ENCODE results near the gene KMT5C.

- TF ChIP-seq CTCF (conservative IDR thresholded peaks at IDR 0.05; ENCODE audit: low read depth in 2 of 2) (no peak), POLR2AphosphoS5 (IDR thresholded peaks at IDR 0.05; ENCODE audit: low read depth) (no peak), EZH2phosphoT487 (IDR thresholded peaks at IDR 0.05; ENCODE audit: unreplicated experiment) (no peak), CREB1 (CRISPR knock-in tag; IDR thresholded peaks at IDR 0.05; ENCODE audit: low read depth) (no peak), REST (IDR thresholded peaks at IDR 0.05; ENCODE audit: unreplicated experiment) (no peak), EZH2 (IDR thresholded peaks at IDR 0.05; ENCODE audit: low read depth, unreplicated experiment) (no peak), JUNB (IDR thresholded peaks at IDR 0.05; ENCODE audit: unreplicated experiment) (no peak), ZNF114 (CRISPR knock-in tag; IDR thresholded peaks at IDR 0.05) (no peak), NANOG (IDR thresholded peaks at IDR 0.05; ENCODE audit: borderline replicate concordance) (no peak)
- TF ChIP-seq, protein P1, sequence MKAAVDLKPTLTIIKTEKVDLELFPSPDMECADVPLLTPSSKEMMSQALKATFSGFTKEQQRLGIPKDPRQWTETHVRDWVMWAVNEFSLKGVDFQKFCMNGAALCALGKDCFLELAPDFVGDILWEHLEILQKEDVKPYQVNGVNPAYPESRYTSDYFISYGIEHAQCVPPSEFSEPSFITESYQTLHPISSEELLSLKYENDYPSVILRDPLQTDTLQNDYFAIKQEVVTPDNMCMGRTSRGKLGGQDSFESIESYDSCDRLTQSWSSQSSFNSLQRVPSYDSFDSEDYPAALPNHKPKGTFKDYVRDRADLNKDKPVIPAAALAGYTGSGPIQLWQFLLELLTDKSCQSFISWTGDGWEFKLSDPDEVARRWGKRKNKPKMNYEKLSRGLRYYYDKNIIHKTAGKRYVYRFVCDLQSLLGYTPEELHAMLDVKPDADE (IDR thresholded peaks at IDR 0.05): no peak
- TF ChIP-seq, protein P2, sequence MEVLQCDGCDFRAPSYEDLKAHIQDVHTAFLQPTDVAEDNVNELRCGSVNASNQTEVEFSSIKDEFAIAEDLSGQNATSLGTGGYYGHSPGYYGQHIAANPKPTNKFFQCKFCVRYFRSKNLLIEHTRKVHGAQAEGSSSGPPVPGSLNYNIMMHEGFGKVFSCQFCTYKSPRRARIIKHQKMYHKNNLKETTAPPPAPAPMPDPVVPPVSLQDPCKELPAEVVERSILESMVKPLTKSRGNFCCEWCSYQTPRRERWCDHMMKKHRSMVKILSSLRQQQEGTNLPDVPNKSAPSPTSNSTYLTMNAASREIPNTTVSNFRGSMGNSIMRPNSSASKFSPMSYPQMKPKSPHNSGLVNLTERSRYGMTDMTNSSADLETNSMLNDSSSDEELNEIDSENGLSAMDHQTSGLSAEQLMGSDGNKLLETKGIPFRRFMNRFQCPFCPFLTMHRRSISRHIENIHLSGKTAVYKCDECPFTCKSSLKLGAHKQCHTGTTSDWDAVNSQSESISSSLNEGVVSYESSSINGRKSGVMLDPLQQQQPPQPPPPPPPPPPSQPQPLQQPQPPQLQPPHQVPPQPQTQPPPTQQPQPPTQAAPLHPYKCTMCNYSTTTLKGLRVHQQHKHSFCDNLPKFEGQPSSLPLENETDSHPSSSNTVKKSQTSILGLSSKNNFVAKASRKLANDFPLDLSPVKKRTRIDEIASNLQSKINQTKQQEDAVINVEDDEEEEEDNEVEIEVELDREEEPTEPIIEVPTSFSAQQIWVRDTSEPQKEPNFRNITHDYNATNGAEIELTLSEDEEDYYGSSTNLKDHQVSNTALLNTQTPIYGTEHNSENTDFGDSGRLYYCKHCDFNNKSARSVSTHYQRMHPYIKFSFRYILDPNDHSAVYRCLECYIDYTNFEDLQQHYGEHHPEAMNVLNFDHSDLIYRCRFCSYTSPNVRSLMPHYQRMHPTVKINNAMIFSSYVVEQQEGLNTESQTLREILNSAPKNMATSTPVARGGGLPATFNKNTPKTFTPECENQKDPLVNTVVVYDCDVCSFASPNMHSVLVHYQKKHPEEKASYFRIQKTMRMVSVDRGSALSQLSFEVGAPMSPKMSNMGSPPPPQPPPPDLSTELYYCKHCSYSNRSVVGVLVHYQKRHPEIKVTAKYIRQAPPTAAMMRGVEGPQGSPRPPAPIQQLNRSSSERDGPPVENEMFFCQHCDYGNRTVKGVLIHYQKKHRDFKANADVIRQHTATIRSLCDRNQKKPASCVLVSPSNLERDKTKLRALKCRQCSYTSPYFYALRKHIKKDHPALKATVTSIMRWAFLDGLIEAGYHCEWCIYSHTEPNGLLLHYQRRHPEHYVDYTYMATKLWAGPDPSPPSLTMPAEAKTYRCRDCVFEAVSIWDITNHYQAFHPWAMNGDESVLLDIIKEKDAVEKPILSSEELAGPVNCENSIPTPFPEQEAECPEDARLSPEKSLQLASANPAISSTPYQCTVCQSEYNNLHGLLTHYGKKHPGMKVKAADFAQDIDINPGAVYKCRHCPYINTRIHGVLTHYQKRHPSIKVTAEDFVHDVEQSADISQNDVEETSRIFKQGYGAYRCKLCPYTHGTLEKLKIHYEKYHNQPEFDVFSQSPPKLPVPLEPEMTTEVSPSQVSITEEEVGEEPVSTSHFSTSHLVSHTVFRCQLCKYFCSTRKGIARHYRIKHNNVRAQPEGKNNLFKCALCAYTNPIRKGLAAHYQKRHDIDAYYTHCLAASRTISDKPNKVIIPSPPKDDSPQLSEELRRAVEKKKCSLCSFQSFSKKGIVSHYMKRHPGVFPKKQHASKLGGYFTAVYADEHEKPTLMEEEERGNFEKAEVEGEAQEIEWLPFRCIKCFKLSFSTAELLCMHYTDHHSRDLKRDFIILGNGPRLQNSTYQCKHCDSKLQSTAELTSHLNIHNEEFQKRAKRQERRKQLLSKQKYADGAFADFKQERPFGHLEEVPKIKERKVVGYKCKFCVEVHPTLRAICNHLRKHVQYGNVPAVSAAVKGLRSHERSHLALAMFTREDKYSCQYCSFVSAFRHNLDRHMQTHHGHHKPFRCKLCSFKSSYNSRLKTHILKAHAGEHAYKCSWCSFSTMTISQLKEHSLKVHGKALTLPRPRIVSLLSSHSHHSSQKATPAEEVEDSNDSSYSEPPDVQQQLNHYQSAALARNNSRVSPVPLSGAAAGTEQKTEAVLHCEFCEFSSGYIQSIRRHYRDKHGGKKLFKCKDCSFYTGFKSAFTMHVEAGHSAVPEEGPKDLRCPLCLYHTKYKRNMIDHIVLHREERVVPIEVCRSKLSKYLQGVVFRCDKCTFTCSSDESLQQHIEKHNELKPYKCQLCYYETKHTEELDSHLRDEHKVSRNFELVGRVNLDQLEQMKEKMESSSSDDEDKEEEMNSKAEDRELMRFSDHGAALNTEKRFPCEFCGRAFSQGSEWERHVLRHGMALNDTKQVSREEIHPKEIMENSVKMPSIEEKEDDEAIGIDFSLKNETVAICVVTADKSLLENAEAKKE (CRISPR knock-in tag; IDR thresholded peaks at IDR 0.05): no peak
These were observed 13.0 kb downstream of the KMT5C start for GRCh38 chr19:55352549-55353145.

Data from GM23338 (cell line).